Esophagus squamous epithelium (tissue), 4 donors: ENCODE data around the gene ARHGEF12.

Experiments
- CTCF ChIP-seq, 6 experiments: fragments of 450-650 bp in 4 of 6; fragments of 200-600 bp in 2 of 6; sonication (generic) in 2 of 6; IDR thresholded peaks; one replicate each; pipeline ENCODE4 v1.5.1; 2016 to 2019; ENCODE audit warnings: antibody characterized with exemption in 6 of 6, mild to moderate bottlenecking in 4 of 6, moderate library complexity in 4 of 6
- POLR2A ChIP-seq, 4 donors: fragments of 450-650 bp; IDR thresholded peaks; one replicate each; pipeline ENCODE4 v1.6.1; 2017; ENCODE audit warnings: antibody characterized with exemption in 4 of 4, mild to moderate bottlenecking in 4 of 4, moderate library complexity in 3 of 4

DNA sequence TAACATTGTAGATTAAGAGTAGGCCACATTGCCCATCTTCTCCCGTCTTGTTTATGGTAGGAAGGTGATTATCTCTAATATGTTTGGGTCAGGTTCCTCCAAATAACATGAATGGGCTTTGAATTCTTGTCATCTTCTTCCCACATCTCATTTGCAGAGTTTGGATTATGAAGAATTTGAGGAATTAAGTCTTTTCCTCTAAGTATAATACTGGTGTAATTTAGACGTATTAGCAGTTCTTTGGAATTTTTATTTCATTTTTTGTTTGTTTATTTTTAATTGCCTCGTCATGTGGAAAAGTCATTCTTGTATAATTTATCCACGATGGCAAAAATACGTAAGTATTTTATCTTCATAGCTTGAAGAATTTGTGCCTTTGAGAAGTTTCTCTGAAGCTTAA, 73.4 kb downstream of the ARHGEF12 start:
- TF ChIP-seq CTCF (IDR thresholded peaks at IDR 0.05): no peak
- TF ChIP-seq POLR2A (IDR thresholded peaks at IDR 0.05): no peak
